GM18520 (cell line): Measurements from ENCODE around the gene CPLX1.

Experiments
- ATAC-seq: cut with Tn5 transposase; IDR thresholded peaks from one replicate; pipeline ENCODE4 v1.9.1; 2021; ENCODE audit not compliant: unreplicated experiment

The CPLX1 gene

GRCh38 chr4:833731-834367 is 7.9 kb upstream of the CPLX1 start:
- no peak for ATAC-seq

- no peak for ATAC-seq
Observed at GRCh38 chr4:833156-833555, 7.2 kb upstream of the CPLX1 start.

- no peak for ATAC-seq
Observed at GRCh38 chr4:832536-832935, 6.6 kb upstream of the CPLX1 start.

- no peak for ATAC-seq
Observed at GRCh38 chr4:832108-832507, 6.2 kb upstream of the CPLX1 start.

GRCh38 chr4:831483-831805 is 5.5 kb upstream of the CPLX1 start:
- no peak for ATAC-seq

- ATAC-seq, result no peak
Observed at GRCh38 chr4:830601-831482, 4.9 kb upstream of the CPLX1 start.

- no peak for ATAC-seq
Observed at GRCh38 chr4:829761-830600, 4.1 kb upstream of the CPLX1 start.

- ATAC-seq, result no peak
Observed at GRCh38 chr4:829291-829690, 3.4 kb upstream of the CPLX1 start.

GRCh38 chr4:828641-829271 is 2.8 kb upstream of the CPLX1 start:
- ATAC-seq, result no peak

GRCh38 chr4:827209-828081 is 1.5 kb upstream of the CPLX1 start:
- ATAC-seq, result no peak

- ATAC-seq, result no peak
Observed at GRCh38 chr4:826508-827208, 729 bp upstream of the CPLX1 start.

- ATAC-seq, result no peak
Observed at GRCh38 chr4:825063-825970, 612 bp downstream of the CPLX1 start.

GRCh38 chr4:824461-825062 is 1.4 kb downstream of the CPLX1 start:
- ATAC-seq, result no peak

- no peak for ATAC-seq
Observed at GRCh38 chr4:823761-824460, 2.0 kb downstream of the CPLX1 start.

GRCh38 chr4:823176-823760 is 2.7 kb downstream of the CPLX1 start:
- ATAC-seq, result no peak

- no peak for ATAC-seq
Observed at GRCh38 chr4:822361-823175, 3.4 kb downstream of the CPLX1 start.
